22Rv1 (cell line): Measurements from ENCODE around the gene EDIL3.

ENCODE experiments used
- CTCF ChIP-seq: fragments of 450-650 bp; IDR thresholded peaks from 2 replicates; pipeline ENCODE4 v1.5.1; 2017; ENCODE audit warnings: mild to moderate bottlenecking
- ZFX ChIP-seq: fragments of 450-650 bp; IDR thresholded peaks from 2 replicates; pipeline ENCODE4 v1.6.1; 2017; ENCODE audit warnings: antibody characterized with exemption, borderline replicate concordance

GRCh38 chr5:83925955-83926337 lies 458.7 kb downstream of the EDIL3 start:
- TF ChIP-seq CTCF: no peak
- TF ChIP-seq ZFX: no peak
